CD4-positive, alpha-beta T cell (primary cell): Measurements from ENCODE around the gene L3HYPDH. TPM values are rescaled to one million over a fixed set of nuclear protein-coding genes. Genes with fewer than 3 reads are reported as not detected.

Source experiments
- ATAC-seq: fragments of 200-7000 bp; cut with Tn5 transposase; one replicate; pipeline ENCODE4 v1.10.0; 2022; ENCODE audit warnings: mild to moderate bottlenecking; ENCODE audit not compliant: poor library complexity
- CTCF ChIA-PET: fragments of 350-600 bp; sonication (Branson Sonifier 250); formaldehyde crosslinking; loops from one replicate; lab custom pipeline; 2021; ENCODE audit warnings: antibody characterized with exemption, inconsistent platforms; lab: Charles Lee
- POLR2A ChIA-PET: fragments of 350-600 bp; sonication (Branson Sonifier 250); formaldehyde crosslinking; loops from one replicate; lab custom pipeline; 2021; ENCODE audit warnings: antibody characterized with exemption, inconsistent platforms; lab: Charles Lee
- DNase-seq, 14 experiments: peaks; one replicate each; pipeline ENCODE4 v3.0.0-alpha.2; 2013 to 2020; ENCODE audit warnings: mixed read lengths in 2 of 14
- H3K27ac ChIP-seq, 2 donors: one replicate each; pipeline versions ENCODE4 v1.5.1 to v1.7.0; 2013; ENCODE audit warnings: low read length in 2 of 2, low read depth in 1 of 2, mild to moderate bottlenecking in 1 of 2
- H3K27me3 ChIP-seq, 2 experiments: 1 replicate in 1 of 2; 2 replicates in 1 of 2; pipeline versions ENCODE4 v1.6.1 to v1.7.0; 2013; ENCODE audit warnings: low read length in 2 of 2, control low read depth in 1 of 2, mild to moderate bottlenecking in 1 of 2, moderate library complexity in 1 of 2; ENCODE audit not compliant: insufficient read depth in 2 of 2, control insufficient read depth in 1 of 2
- H3K36me3 ChIP-seq: one replicate; pipeline ENCODE4 v1.6.1; 2013; ENCODE audit warnings: low read length, control low read depth; ENCODE audit not compliant: insufficient read depth
- H3K4me1 ChIP-seq: one replicate; pipeline ENCODE4 v1.6.1; 2013; ENCODE audit warnings: low read length, control low read depth; ENCODE audit not compliant: insufficient read depth
- H3K4me3 ChIP-seq: one replicate; pipeline ENCODE4 v1.5.1; 2013; ENCODE audit warnings: mild to moderate bottlenecking, low read length, moderate library complexity
- H3K9me3 ChIP-seq, 2 experiments: 1 replicate in 1 of 2; 2 replicates in 1 of 2; pipeline versions ENCODE4 v1.6.1 to v1.7.0; 2013; ENCODE audit warnings: low read length in 2 of 2, mild to moderate bottlenecking in 2 of 2, control low read depth in 1 of 2, moderate library complexity in 1 of 2; ENCODE audit not compliant: control insufficient read depth in 1 of 2, insufficient read depth in 1 of 2
- H3K27ac Mint-ChIP-seq: one replicate; pipeline ENCODE4 v1.8.0; 2020; ENCODE audit warnings: mixed read lengths
- H3K27me3 Mint-ChIP-seq: one replicate; pipeline ENCODE4 v1.8.0; 2021; ENCODE audit warnings: mixed read lengths
- H3K36me3 Mint-ChIP-seq: one replicate; pipeline ENCODE4 v1.8.0; 2021; ENCODE audit warnings: low read depth, mixed read lengths
- H3K4me1 Mint-ChIP-seq: one replicate; pipeline ENCODE4 v1.8.0; 2021; ENCODE audit warnings: low read depth, mixed read lengths
- H3K4me3 Mint-ChIP-seq: one replicate; pipeline ENCODE4 v1.8.0; 2020; ENCODE audit warnings: mild to moderate bottlenecking, mixed read lengths
- H3K9me3 Mint-ChIP-seq: one replicate; pipeline ENCODE4 v1.8.0; 2020; ENCODE audit warnings: mixed read lengths
- intact Hi-C, 2 experiments: fragments of 100-400 bp; cut with DNase I in 1 of 2; cut with micrococcal nuclease in 1 of 2; formaldehyde crosslinking; loops; one replicate each; pipeline versions ENCODE4 v1.15.1 to v1.9.0; 2023 to 2025; cut with DNase I, micrococcal nuclease
- total RNA-seq, 174 experiments: library from RNA in 2 of 174; stranded (reverse) in 2 of 174; gene quantifications; one replicate each; pipeline ENCODE4 v1.2.3 and lab custom pipeline; 2021 to 2026
- TF ChIP-seq, protein P1 (sequence below): fragments of 200-600 bp; IDR thresholded peaks from one replicate; pipeline ENCODE4 v1.8.0; 2022; ENCODE audit warnings: antibody characterized with exemption, mild to moderate bottlenecking

L3HYPDH gene
- total RNA-seq, 2 experiments from 2014 or later = 10.6 to 11.1 TPM

DNA sequence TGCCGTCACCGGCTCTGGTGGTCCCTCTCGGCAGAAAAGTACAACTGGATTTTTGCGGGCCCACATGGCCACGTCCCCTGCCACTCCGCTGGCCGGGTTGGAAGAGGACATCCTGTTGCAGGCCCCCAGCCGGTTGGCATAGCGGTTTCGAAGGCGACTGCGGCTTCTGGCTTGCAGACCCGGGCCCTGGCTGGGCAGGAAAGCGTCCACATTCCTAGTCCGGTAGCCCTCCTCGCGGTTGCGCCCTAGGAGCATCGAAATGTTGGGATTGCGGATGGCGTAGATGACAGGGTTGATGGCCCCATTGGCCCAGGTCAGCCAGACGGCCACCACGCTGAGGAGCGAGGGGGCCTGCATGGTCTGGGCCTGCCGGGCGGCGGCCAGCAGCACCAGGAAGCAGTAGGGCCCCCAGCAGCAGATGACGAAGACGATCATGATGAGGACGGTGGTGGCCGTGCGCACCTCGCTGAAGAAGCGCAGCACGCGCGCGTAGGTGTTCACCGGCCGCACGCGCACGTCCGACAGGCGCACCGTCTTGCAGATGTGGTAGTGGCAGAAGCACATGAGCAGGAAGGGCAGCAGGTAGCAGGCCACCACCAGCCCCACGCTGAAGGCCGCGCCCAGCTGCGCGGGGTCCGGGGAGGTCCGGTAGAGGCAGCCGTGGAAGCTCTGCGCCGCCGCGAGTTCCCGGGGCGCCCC lies 20.3 kb downstream of the L3HYPDH start:
- H3K27me3 ChIP-seq = no peaks in the 10 kb centered on the region
- H3K4me1 ChIP-seq = peaks cover 15% of the 10 kb centered on the region
- no peaks in the 10 kb centered on the region for H3K36me3 ChIP-seq
- DNase-seq = peak in 3 of 14 experiments; percentile 7 to 35 (median 33)
- peaks cover 5% of the 10 kb centered on the region for H3K36me3 Mint-ChIP-seq
- intact Hi-C loops = loop anchor here (2.0 to 10.0 kb wide), 2 partner anchors 21 to 819 kb away; partner anchors contain the start of genes JKAMP (in 1 of the 2) and L3HYPDH (in 1 of the 2)
- no peaks in the 10 kb centered on the region for H3K9me3 ChIP-seq
- H3K27ac Mint-ChIP-seq = peak overlapping the region; percentile 54
- ATAC-seq = no peak
- H3K9me3 Mint-ChIP-seq = no peaks in the 10 kb centered on the region
- POLR2A ChIA-PET = interaction anchor here (0.7 to 3.7 kb wide), 10 partner anchors 13 to 1264 kb away, joined by 3 to 42 read pairs (median 4); partner anchors contain the start of genes ACTR10, ARID4A, DAAM1 and JKAMP
- peaks cover 10% of the 10 kb centered on the region for H3K27me3 Mint-ChIP-seq
- H3K27ac ChIP-seq = no peak overlapping the region
- peak overlapping the region; percentile 52 for H3K4me3 ChIP-seq
- H3K4me3 Mint-ChIP-seq = peak overlapping the region; percentile 94
- peaks cover 8% of the 10 kb centered on the region for H3K4me1 Mint-ChIP-seq
- CTCF ChIA-PET = interaction anchor here (1.0 to 1.4 kb wide), 2 partner anchors 20 to 44 kb away, joined by 5 to 6 read pairs; partner anchors contain the start of genes JKAMP and L3HYPDH
- TF ChIP-seq, protein P1, sequence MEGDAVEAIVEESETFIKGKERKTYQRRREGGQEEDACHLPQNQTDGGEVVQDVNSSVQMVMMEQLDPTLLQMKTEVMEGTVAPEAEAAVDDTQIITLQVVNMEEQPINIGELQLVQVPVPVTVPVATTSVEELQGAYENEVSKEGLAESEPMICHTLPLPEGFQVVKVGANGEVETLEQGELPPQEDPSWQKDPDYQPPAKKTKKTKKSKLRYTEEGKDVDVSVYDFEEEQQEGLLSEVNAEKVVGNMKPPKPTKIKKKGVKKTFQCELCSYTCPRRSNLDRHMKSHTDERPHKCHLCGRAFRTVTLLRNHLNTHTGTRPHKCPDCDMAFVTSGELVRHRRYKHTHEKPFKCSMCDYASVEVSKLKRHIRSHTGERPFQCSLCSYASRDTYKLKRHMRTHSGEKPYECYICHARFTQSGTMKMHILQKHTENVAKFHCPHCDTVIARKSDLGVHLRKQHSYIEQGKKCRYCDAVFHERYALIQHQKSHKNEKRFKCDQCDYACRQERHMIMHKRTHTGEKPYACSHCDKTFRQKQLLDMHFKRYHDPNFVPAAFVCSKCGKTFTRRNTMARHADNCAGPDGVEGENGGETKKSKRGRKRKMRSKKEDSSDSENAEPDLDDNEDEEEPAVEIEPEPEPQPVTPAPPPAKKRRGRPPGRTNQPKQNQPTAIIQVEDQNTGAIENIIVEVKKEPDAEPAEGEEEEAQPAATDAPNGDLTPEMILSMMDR = no peak

DNA sequence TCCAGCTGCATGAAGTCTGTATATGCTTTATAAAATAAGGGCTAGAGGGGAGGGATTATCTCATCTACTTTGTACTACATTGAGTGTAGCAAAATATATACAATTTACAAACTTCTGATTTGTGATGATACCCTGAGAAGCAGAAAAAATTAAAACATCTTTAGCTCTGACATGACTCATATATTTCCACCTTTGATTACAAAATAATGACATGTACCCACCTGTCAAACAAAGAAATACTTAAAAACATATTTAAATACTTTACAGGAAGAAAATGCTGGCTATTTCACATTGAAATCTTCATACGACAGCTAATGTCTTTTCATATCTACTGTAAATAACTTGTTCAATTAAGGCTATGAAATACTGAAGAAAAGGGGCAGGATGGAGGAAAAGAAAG lies 22.3 kb downstream of the L3HYPDH start:
- Mint-ChIP-seq H3K27ac (no peak overlapping the region), H3K36me3 (peaks cover 11% of the 10 kb centered on the region), H3K4me1 (peaks cover 8% of the 10 kb centered on the region), H3K27me3 (peaks cover 10% of the 10 kb centered on the region), H3K4me3 (peak overlapping the region; percentile 56), H3K9me3 (no peaks in the 10 kb centered on the region)
- H3K36me3 ChIP-seq = no peaks in the 10 kb centered on the region
- peaks cover 15% of the 10 kb centered on the region for H3K4me1 ChIP-seq
- no peak overlapping the region for H3K4me3 ChIP-seq
- no peaks in the 10 kb centered on the region for H3K9me3 ChIP-seq
- intact Hi-C loops = loop anchor here in 1 of 2 experiments (10.0 kb wide), 1 partner anchor 817 kb away; no protein-coding TSS in a partner anchor
- no peaks in the 10 kb centered on the region for H3K27me3 ChIP-seq
- TF ChIP-seq, protein P1 = no peak
- POLR2A ChIA-PET = no interaction called here
- ATAC-seq = no peak
- DNase-seq = no peak
- CTCF ChIA-PET = no interaction called here
- no peak overlapping the region for H3K27ac ChIP-seq

DNA sequence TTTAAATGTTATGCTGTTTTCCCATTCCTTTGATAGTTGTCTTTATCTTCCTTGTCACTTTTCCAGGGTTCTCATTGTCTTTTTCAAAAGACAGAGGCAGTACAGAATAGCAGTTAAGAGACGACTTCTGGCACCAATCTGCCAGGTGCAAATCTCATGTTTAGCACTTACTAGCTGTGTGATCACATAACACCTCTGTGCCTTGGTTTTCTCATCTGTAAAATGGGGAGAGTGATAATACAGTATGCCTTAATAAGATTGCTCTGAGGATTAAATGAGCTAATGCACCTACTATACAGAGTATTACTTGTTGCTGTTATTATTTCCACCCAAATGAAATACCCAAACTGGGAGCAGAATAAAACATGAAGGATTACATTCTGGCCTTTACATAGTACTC lies 23.8 kb downstream of the L3HYPDH start:
- Mint-ChIP-seq H3K4me3 (no peak overlapping the region), H3K27ac (no peak overlapping the region), H3K4me1 (peaks cover 1% of the 10 kb centered on the region), H3K36me3 (peaks cover 16% of the 10 kb centered on the region), H3K27me3 (peaks cover 10% of the 10 kb centered on the region), H3K9me3 (no peaks in the 10 kb centered on the region)
- ChIA-PET POLR2A (no interaction called here), CTCF (no interaction called here)
- no peaks in the 10 kb centered on the region for H3K9me3 ChIP-seq
- H3K4me3 ChIP-seq = no peak overlapping the region
- TF ChIP-seq, protein P1 = no peak
- no peaks in the 10 kb centered on the region for H3K36me3 ChIP-seq
- DNase-seq (no peak), ATAC-seq (no peak)
- peaks cover 11% of the 10 kb centered on the region for H3K4me1 ChIP-seq
- H3K27me3 ChIP-seq = no peaks in the 10 kb centered on the region
- intact Hi-C loops = loop anchor here in 1 of 2 experiments (10.0 kb wide), 1 partner anchor 816 kb away; no protein-coding TSS in a partner anchor
- no peak overlapping the region for H3K27ac ChIP-seq
